Activated CD8-positive, alpha-beta T cell treated with anti-CD3 and anti-CD28 coated beads, Interleukin-2, amount 10 ng/mL, durations not matched to agents 7 days and 5 days (primary cell): ENCODE results near the gene ZMIZ1. TPM values are rescaled to one million over a fixed set of nuclear protein-coding genes. Genes with fewer than 3 reads are reported as not detected.

Source experiments
- ATAC-seq: fragments of 150-1000 bp; cut with Tn5 transposase; one replicate; pipeline ENCODE4 v1.10.0; 2021; ENCODE audit warnings: moderate library complexity
- CTCF ChIA-PET: fragments of 350-600 bp; sonication (Branson Sonifier 250); formaldehyde crosslinking; loops from one replicate; lab custom pipeline; 2021; ENCODE audit warnings: antibody characterized with exemption; lab: Charles Lee
- POLR2A ChIA-PET: fragments of 350-600 bp; sonication (Branson Sonifier 250); formaldehyde crosslinking; loops from one replicate; lab custom pipeline; 2021; ENCODE audit warnings: antibody characterized with exemption; lab: Charles Lee
- DNase-seq: peaks from one replicate; pipeline ENCODE4 v3.0.0-alpha.2; 2020
- H3K27ac Mint-ChIP-seq: one replicate; pipeline ENCODE4 v1.8.0; 2021; ENCODE audit warnings: mild to moderate bottlenecking, mixed read lengths
- H3K27me3 Mint-ChIP-seq: one replicate; pipeline ENCODE4 v1.8.0; 2021; ENCODE audit warnings: low read depth, mixed read lengths
- H3K36me3 Mint-ChIP-seq: one replicate; pipeline ENCODE4 v1.8.0; 2021; ENCODE audit warnings: low read depth, mixed read lengths
- H3K4me1 Mint-ChIP-seq: one replicate; pipeline ENCODE4 v1.8.0; 2021; ENCODE audit warnings: low read depth, mixed read lengths
- H3K4me3 Mint-ChIP-seq: one replicate; pipeline ENCODE4 v1.8.0; 2021; ENCODE audit warnings: mild to moderate bottlenecking, mixed read lengths
- H3K9me3 Mint-ChIP-seq: one replicate; pipeline ENCODE4 v1.8.0; 2022; ENCODE audit warnings: mixed read lengths; ENCODE audit not compliant: insufficient read depth
- total RNA-seq, 2 experiments: library from RNA; stranded (reverse); gene quantifications; one replicate each; pipeline ENCODE4 v1.2.3, GENCODE V29; 2021

Gene ZMIZ1
- total RNA-seq, 2 experiments from 2014 or later = 39.9 to 40.6 TPM

- ChIA-PET POLR2A (no interaction called here), CTCF (interaction anchor here (3.6 to 4.2 kb wide), 2 partner anchors 91 to 131 kb away, joined by 17 to 22 read pairs; no protein-coding TSS in a partner anchor)
- DNase-seq (no peak), ATAC-seq (no peak)
- no peaks in the 10 kb centered on the region for H3K9me3 Mint-ChIP-seq
- H3K4me1 Mint-ChIP-seq = peaks cover 51% of the 10 kb centered on the region
- H3K4me3 Mint-ChIP-seq = no peak overlapping the region
- H3K27me3 Mint-ChIP-seq = no peaks in the 10 kb centered on the region
- no peaks in the 10 kb centered on the region for H3K36me3 Mint-ChIP-seq
- H3K27ac Mint-ChIP-seq = peak overlapping the region; percentile 55
These were observed 3.6 kb upstream of the ZMIZ1 start for GRCh38 chr10:79065091-79065551.

DNA sequence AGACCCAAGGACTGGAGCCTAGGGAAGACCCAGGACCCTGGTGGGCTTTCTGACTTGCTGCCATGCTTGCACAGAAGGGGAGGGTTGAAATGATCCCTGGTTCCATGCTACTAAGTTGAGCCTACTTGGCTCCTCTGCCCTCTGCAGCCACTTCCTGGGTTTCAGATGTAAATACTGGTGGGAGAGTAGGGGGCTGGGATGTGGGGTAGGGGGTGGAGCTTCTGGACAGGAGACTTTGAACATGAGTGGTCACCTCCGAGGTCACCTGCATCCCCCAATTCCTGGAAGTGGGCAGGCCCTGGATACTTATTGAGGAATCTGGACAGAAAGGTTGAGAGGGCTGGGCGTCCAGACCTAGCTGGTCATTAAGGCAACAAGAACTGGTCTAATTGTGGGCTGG lies 2.9 kb upstream of the ZMIZ1 start:
- CTCF ChIA-PET = interaction anchor here (0.9 to 4.2 kb wide), 3 partner anchors 92 to 130 kb away, joined by 3 to 22 read pairs (median 17); no protein-coding TSS in a partner anchor
- H3K4me3 Mint-ChIP-seq = no peak overlapping the region
- peaks cover 51% of the 10 kb centered on the region for H3K4me1 Mint-ChIP-seq

GRCh38 chr10:79066411-79067240 lies 2.1 kb upstream of the ZMIZ1 start:
- no peak for ATAC-seq
- H3K4me3 Mint-ChIP-seq = peak overlapping the region; percentile 53

More for the DNA sequence above, 2.9 kb upstream of the ZMIZ1 start:
- no peak for ATAC-seq
- POLR2A ChIA-PET = no interaction called here
- peak overlapping the region; percentile 39 for H3K27ac Mint-ChIP-seq
- H3K36me3 Mint-ChIP-seq = no peaks in the 10 kb centered on the region
- no peak for DNase-seq
- H3K27me3 Mint-ChIP-seq = no peaks in the 10 kb centered on the region
- no peaks in the 10 kb centered on the region for H3K9me3 Mint-ChIP-seq

DNA sequence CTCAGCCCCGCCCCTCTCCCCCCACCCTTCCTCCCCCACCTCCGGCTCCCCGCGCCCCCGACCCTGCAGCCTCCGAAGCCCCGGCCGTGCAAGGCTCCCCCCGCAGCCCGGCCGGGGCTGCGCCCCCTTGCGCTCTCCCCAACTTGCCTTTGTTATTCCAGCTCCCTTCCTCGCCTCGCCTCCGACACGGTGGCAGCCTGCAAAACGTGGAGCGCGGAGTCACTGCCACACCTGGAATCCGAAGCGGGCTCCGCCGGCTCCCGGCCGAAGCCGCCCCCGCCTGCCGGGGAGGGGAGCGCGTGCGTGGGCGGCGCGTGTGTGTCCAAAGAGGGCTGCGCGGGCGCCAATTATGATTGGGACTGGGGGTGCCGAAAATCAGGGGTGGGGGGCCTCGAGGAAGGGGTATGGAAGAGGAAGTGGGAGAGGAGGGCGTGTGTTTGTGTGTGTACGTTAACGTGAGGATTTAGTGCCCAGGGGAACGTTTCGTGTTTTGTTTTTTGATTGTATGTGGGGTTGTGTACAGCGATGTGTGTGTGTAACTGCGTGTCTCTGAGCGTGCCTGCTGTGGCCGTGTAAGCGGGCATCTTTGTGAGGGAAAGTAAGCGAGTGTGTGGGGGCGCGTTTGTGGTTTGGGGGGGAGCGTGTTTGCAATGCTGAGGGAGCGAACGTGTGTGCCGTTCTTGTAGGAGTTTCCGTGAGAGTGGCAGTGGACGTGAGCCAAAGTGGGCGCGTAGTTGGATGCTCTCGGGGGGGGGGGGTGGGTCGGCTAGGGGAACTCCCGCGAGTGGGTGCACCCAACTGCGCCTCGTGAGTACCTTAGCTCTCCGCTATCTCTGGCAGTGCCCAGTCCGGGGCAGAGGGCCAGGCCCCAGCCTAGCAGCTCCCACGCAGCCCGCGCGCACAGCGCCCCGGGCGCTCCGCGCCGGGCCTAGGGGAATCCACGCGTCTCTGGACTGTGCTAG lies 1.2 kb upstream of the ZMIZ1 start:
- Mint-ChIP-seq H3K36me3 (no peaks in the 10 kb centered on the region), H3K27me3 (peaks cover 14% of the 10 kb centered on the region), H3K9me3 (no peaks in the 10 kb centered on the region), H3K27ac (peak overlapping the region; percentile 4), H3K4me3 (peak overlapping the region; percentile 79), H3K4me1 (peaks cover 56% of the 10 kb centered on the region)
- ATAC-seq (peak; percentile 24), DNase-seq (peak; percentile 84)
- ChIA-PET CTCF (interaction anchor here (1.1 to 4.2 kb wide), 4 partner anchors 16 to 128 kb away, joined by 3 to 22 read pairs (median 10); no protein-coding TSS in a partner anchor), POLR2A (interaction anchor here (0.6 to 1.3 kb wide), 5 partner anchors 16 to 127 kb away, joined by 3 to 4 read pairs (median 3); no protein-coding TSS in a partner anchor)

More at GRCh38 chr10:79066411-79067240, 2.1 kb upstream of the ZMIZ1 start:
- Mint-ChIP-seq H3K27ac (peak overlapping the region; percentile 57), H3K9me3 (no peaks in the 10 kb centered on the region), H3K4me1 (peaks cover 57% of the 10 kb centered on the region), H3K36me3 (no peaks in the 10 kb centered on the region), H3K27me3 (peaks cover 6% of the 10 kb centered on the region)
- DNase-seq = no peak
- POLR2A ChIA-PET = interaction anchor here (0.6 to 1.2 kb wide), 4 partner anchors 15 to 128 kb away, joined by 3 to 4 read pairs (median 3); no protein-coding TSS in a partner anchor
- CTCF ChIA-PET = interaction anchor here (0.9 to 4.2 kb wide), 5 partner anchors 15 to 129 kb away, joined by 3 to 22 read pairs (median 3); no protein-coding TSS in a partner anchor

DNA sequence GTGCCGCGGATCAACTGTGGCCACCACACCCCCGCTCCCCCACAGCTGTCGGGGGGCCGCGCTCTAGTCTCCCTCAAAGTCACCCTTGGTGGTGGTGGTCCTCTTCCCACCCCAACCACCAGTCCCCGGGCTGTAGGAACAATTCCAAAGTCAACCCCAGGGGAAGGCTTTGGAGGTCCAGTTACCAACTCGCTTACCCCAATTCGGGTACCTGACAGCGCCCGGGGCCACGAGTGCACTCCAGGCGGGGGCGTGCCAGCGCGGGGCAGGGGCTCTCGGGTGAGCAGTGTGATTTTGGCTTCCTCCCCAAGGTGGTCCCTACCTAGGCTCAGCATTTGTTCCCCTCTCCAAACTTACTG lies 584 bp upstream of the ZMIZ1 start:
- DNase-seq = peak; percentile 36
- CTCF ChIA-PET = interaction anchor here (4.2 kb wide), 1 partner anchor 127 kb away, joined by 17 read pairs; no protein-coding TSS in a partner anchor
- no peak overlapping the region for H3K27ac Mint-ChIP-seq
- peak overlapping the region; percentile 79 for H3K4me3 Mint-ChIP-seq
- H3K9me3 Mint-ChIP-seq = no peaks in the 10 kb centered on the region
- H3K36me3 Mint-ChIP-seq = no peaks in the 10 kb centered on the region
- peaks cover 14% of the 10 kb centered on the region for H3K27me3 Mint-ChIP-seq
- peaks cover 49% of the 10 kb centered on the region for H3K4me1 Mint-ChIP-seq
- ATAC-seq = no peak
- POLR2A ChIA-PET = interaction anchor here (1.3 kb wide), 1 partner anchor 95 kb away, joined by 3 read pairs; no protein-coding TSS in a partner anchor

GRCh38 chr10:79069325-79070080 lies 737 bp downstream of the ZMIZ1 start:
- Mint-ChIP-seq H3K27me3 (peaks cover 14% of the 10 kb centered on the region), H3K27ac (peak overlapping the region; percentile 80), H3K9me3 (no peaks in the 10 kb centered on the region), H3K4me1 (peaks cover 36% of the 10 kb centered on the region), H3K36me3 (no peaks in the 10 kb centered on the region), H3K4me3 (peak overlapping the region; percentile 92)
- POLR2A ChIA-PET = interaction anchor here (1.0 to 1.3 kb wide), 2 partner anchors 22 to 96 kb away, joined by 3 read pairs; no protein-coding TSS in a partner anchor
- ATAC-seq (peak; percentile 24), DNase-seq (peak; percentile 64)
- CTCF ChIA-PET = interaction anchor here (1.0 to 1.4 kb wide), 3 partner anchors 42 to 133 kb away, joined by 3 to 7 read pairs (median 3); no protein-coding TSS in a partner anchor

GRCh38 chr10:79070081-79070605 lies 1.4 kb downstream of the ZMIZ1 start:
- POLR2A ChIA-PET = no interaction called here
- CTCF ChIA-PET = interaction anchor here (1.2 to 1.5 kb wide), 3 partner anchors 10 to 134 kb away, joined by 3 to 7 read pairs (median 5); no protein-coding TSS in a partner anchor
- Mint-ChIP-seq H3K27me3 (peaks cover 14% of the 10 kb centered on the region), H3K4me1 (peaks cover 30% of the 10 kb centered on the region), H3K4me3 (peak overlapping the region; percentile 92), H3K9me3 (no peaks in the 10 kb centered on the region), H3K36me3 (no peaks in the 10 kb centered on the region), H3K27ac (peak overlapping the region; percentile 80)
- DNase-seq (no peak), ATAC-seq (no peak)

DNA sequence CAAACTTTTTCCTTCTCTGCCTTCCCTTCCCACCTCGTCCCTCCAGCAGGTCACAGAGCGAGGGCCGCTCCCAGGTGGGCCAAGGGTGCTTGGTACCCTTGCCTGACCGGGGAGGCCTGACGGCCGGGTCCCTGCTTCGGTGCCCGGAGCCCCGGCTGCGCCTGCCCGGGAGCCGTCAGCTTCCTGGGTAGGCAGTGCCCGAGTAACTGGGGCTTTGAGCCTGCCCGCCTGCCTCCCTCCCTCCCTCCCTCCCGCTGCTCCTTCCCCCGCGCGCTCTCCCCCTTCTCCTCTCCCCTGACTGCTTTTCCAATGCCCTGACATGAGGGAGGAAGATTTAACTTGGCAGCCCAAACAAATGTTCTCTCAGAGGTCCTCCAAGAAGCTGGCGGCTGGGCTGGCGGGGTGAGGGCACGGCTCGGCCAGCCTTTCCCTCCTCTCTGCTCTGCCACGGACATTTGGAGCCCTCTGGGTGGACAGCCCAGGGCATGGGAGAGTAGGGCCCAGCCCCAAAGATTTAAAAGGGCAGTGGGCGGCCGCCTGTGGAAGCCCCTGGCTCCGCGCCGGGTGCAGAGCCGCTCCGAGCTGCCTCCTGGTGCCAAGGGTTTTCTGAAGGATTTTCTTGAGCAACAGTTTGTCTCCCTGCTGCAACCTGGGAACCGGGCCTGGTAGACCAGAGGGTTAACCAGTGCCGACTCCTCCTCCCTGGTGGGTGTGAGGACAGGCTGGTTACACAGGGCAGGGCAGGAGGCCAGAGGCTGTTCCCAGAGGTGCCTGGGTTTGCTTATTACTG lies 2.0 kb downstream of the ZMIZ1 start:
- ATAC-seq = no peak
- Mint-ChIP-seq H3K27ac (no peak overlapping the region), H3K4me1 (peaks cover 24% of the 10 kb centered on the region), H3K36me3 (no peaks in the 10 kb centered on the region), H3K4me3 (peak overlapping the region; percentile 73), H3K9me3 (no peaks in the 10 kb centered on the region), H3K27me3 (peaks cover 14% of the 10 kb centered on the region)
- CTCF ChIA-PET = interaction anchor here (1.2 to 1.5 kb wide), 2 partner anchors 9 to 124 kb away, joined by 5 to 6 read pairs; no protein-coding TSS in a partner anchor
- DNase-seq = no peak
- POLR2A ChIA-PET = interaction anchor here (1.2 kb wide), 1 partner anchor 10 kb away, joined by 3 read pairs; no protein-coding TSS in a partner anchor

DNA sequence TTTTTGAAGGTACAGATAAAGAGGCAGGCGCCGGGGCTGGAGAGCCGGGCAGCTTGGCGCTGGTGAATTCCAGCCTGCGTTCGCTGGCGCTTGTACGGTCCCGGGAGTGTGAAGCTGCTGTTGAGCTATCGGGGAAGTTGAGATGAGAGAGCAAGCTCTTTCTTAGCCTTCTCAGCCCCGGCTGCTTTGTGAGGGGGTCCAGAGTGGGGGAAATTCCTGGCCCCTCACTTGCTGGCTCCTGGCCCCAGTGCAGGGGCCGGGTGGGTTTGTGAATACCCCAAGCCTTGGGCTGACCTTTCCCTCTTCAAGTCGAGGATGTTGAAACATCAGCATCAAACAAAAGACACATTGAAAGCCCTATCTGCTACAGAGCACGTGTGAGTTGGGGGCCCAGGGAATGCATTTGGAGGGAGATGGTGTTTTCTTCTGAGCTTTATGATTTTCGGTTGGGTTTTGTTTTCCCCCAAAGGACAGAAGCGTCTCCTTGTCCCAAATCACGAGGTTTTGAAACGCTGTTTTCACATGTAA lies 2.7 kb downstream of the ZMIZ1 start:
- ChIA-PET POLR2A (interaction anchor here (1.2 kb wide), 1 partner anchor 11 kb away, joined by 3 read pairs; no protein-coding TSS in a partner anchor), CTCF (interaction anchor here (1.2 to 1.5 kb wide), 2 partner anchors 9 to 124 kb away, joined by 5 to 6 read pairs; no protein-coding TSS in a partner anchor)
- ATAC-seq (no peak), DNase-seq (no peak)
- Mint-ChIP-seq H3K27me3 (peaks cover 14% of the 10 kb centered on the region), H3K9me3 (no peaks in the 10 kb centered on the region), H3K27ac (no peak overlapping the region), H3K4me1 (peaks cover 17% of the 10 kb centered on the region), H3K36me3 (no peaks in the 10 kb centered on the region), H3K4me3 (peak overlapping the region; percentile 73)
